Measurements from ENCODE around the gene FGGY. TPM values are rescaled to one million over a fixed set of nuclear protein-coding genes. Genes with fewer than 3 reads are reported as not detected.

Gene FGGY
- total RNA-seq, 4 donors from 2014 or later = 24.9 to 35.9 (median 30.5) TPM

GRCh38 chr1:59379371-59379728, 82.5 kb downstream of the FGGY start:
- H3K27ac ChIP-seq = no peak overlapping the region
- intact Hi-C loops (cut with DNase I; ENCODE audit: low total_unique reads) = no loop called here
- H3K4me3 ChIP-seq = no peak overlapping the region
- DNase-seq (no peak), ATAC-seq (no peak)
- H3K9me3 ChIP-seq = no peaks in the 10 kb centered on the region
- no peaks in the 10 kb centered on the region for H3K36me3 ChIP-seq
- in situ Hi-C loops (cut with MboI; ENCODE audit: low sequenced_read_pairs in 4 of 4) = no loop called here
- TF ChIP-seq POLR2A (IDR thresholded peaks at IDR 0.05) (no peak), CTCF (IDR thresholded peaks at IDR 0.05 in 4 of 5, conservative IDR thresholded peaks at IDR 0.05 in 1 of 5) (no peak)
- no peaks in the 10 kb centered on the region for H3K4me1 ChIP-seq
- H3K27me3 ChIP-seq = no peaks in the 10 kb centered on the region

- TF ChIP-seq CTCF (IDR thresholded peaks at IDR 0.05 in 4 of 5, conservative IDR thresholded peaks at IDR 0.05 in 1 of 5) (no peak), POLR2A (IDR thresholded peaks at IDR 0.05) (no peak)
- DNase-seq (no peak), ATAC-seq (no peak)
- in situ Hi-C loops (cut with MboI; ENCODE audit: low sequenced_read_pairs in 4 of 4) (no loop called here), intact Hi-C loops (cut with DNase I; ENCODE audit: low total_unique reads) (no loop called here)
- Histone ChIP-seq H3K27me3 (no peaks in the 10 kb centered on the region), H3K27ac (no peak overlapping the region), H3K4me3 (no peak overlapping the region), H3K36me3 (no peaks in the 10 kb centered on the region), H3K4me1 (no peaks in the 10 kb centered on the region), H3K9me3 (no peaks in the 10 kb centered on the region)
Measured at GRCh38 chr1:59383963-59384362, 87.1 kb downstream of the FGGY start.

GRCh38 chr1:59384443-59384842, 87.5 kb downstream of the FGGY start:
- Histone ChIP-seq H3K27ac (no peak overlapping the region), H3K9me3 (no peaks in the 10 kb centered on the region), H3K36me3 (no peaks in the 10 kb centered on the region), H3K27me3 (no peaks in the 10 kb centered on the region), H3K4me3 (no peak overlapping the region), H3K4me1 (no peaks in the 10 kb centered on the region)
- intact Hi-C loops (cut with DNase I; ENCODE audit: low total_unique reads) (no loop called here), in situ Hi-C loops (cut with MboI; ENCODE audit: low sequenced_read_pairs in 4 of 4) (no loop called here)
- DNase-seq (no peak), ATAC-seq (no peak)
- TF ChIP-seq POLR2A (IDR thresholded peaks at IDR 0.05) (no peak), CTCF (IDR thresholded peaks at IDR 0.05 in 4 of 5, conservative IDR thresholded peaks at IDR 0.05 in 1 of 5) (no peak)

- H3K4me1 ChIP-seq = peaks cover 21 to 22% of the 10 kb centered on the region in 2 donors
- intact Hi-C loops (cut with DNase I; ENCODE audit: low total_unique reads) = no loop called here
- no peaks in the 10 kb centered on the region for H3K9me3 ChIP-seq
- no peaks in the 10 kb centered on the region for H3K36me3 ChIP-seq
- no peak overlapping the region for H3K27ac ChIP-seq
- no peak for TF ChIP-seq POLR2A (IDR thresholded peaks at IDR 0.05)
- TF ChIP-seq CTCF (IDR thresholded peaks at IDR 0.05 in 4 of 5, conservative IDR thresholded peaks at IDR 0.05 in 1 of 5) = no peak
- no peak overlapping the region for H3K4me3 ChIP-seq
- H3K27me3 ChIP-seq = no peaks in the 10 kb centered on the region
- ATAC-seq (no peak), DNase-seq (no peak)
- in situ Hi-C loops (cut with MboI; ENCODE audit: low sequenced_read_pairs in 4 of 4) = no loop called here
Measured at GRCh38 chr1:59388191-59388590, 91.3 kb downstream of the FGGY start.

- Histone ChIP-seq H3K36me3 (no peaks in the 10 kb centered on the region), H3K27ac (no peak overlapping the region), H3K4me1 (peaks cover 35% of the 10 kb centered on the region in 2 donors), H3K9me3 (no peaks in the 10 kb centered on the region), H3K4me3 (no peak overlapping the region), H3K27me3 (no peaks in the 10 kb centered on the region)
- TF ChIP-seq CTCF (IDR thresholded peaks at IDR 0.05 in 4 of 5, conservative IDR thresholded peaks at IDR 0.05 in 1 of 5) (no peak), POLR2A (IDR thresholded peaks at IDR 0.05) (no peak)
- ATAC-seq = no peak
- intact Hi-C loops (cut with DNase I; ENCODE audit: low total_unique reads) = no loop called here
- in situ Hi-C loops (cut with MboI; ENCODE audit: low sequenced_read_pairs in 4 of 4) = no loop called here
- no peak for DNase-seq
Measured at GRCh38 chr1:59389847-59390246, 93.0 kb downstream of the FGGY start.
